Thoracic aorta (tissue), 2 donors: ENCODE data around the gene PARK7. TPM values are rescaled to one million over a fixed set of nuclear protein-coding genes. Genes with fewer than 3 reads are reported as not detected.

Source experiments
- ATAC-seq: fragments of 150-250 bp; one replicate; pipeline ENCODE4 v1.8.0; 2017; ENCODE audit warnings: low read depth; ENCODE audit not compliant: insufficient number of reproducible peaks, low FRiP score
- DNase-seq: peaks from one replicate; pipeline ENCODE4 v3.0.0-alpha.2; 2020; ENCODE audit warnings: low spot score
- H3K27ac ChIP-seq, 2 donors: fragments of 200-600 bp; sonication (generic); 1 replicate in 1 of 2; 2 replicates in 1 of 2; pipeline ENCODE4 v1.5.1; 2016; ENCODE audit warnings: mild to moderate bottlenecking in 2 of 2, moderate library complexity in 2 of 2
- H3K27me3 ChIP-seq: fragments of 200-600 bp; sonication (generic); replicated peaks from 2 replicates; pipeline ENCODE4 v1.6.0; 2016; ENCODE audit warnings: mild to moderate bottlenecking; ENCODE audit not compliant: insufficient read depth
- H3K36me3 ChIP-seq: fragments of 200-600 bp; sonication (generic); one replicate; pipeline ENCODE4 v1.5.1; 2016
- H3K4me1 ChIP-seq, 2 donors: fragments of 200-600 bp; sonication (generic); 1 replicate in 1 of 2; 2 replicates in 1 of 2; pipeline versions ENCODE4 v1.5.1 to v1.6.0; 2016; ENCODE audit warnings: low read depth in 2 of 2, mild to moderate bottlenecking in 1 of 2; ENCODE audit not compliant: control insufficient read depth in 1 of 2
- H3K4me3 ChIP-seq: fragments of 200-600 bp; sonication (generic); 2 replicates; pipeline ENCODE4 v1.5.1; 2016; ENCODE audit warnings: mild to moderate bottlenecking
- H3K9me3 ChIP-seq: fragments of 200-600 bp; sonication (generic); 2 replicates; pipeline ENCODE4 v1.5.1; 2016
- CTCF ChIP-seq: fragments of 200-600 bp; sonication (generic); IDR thresholded peaks from one replicate; pipeline ENCODE4 v1.5.1; 2019; ENCODE audit warnings: antibody characterized with exemption
- total RNA-seq, 2 donors: library from RNA; depleted of rRNA; stranded (reverse); fragments of >200 nt; gene quantifications; one replicate each; pipeline versions ENCODE4 v1.1.0 to v1.2.3, GENCODE V29; 2016

The PARK7 gene
- total RNA-seq, 2 donors from 2014 or later = 140 to 145 TPM

GRCh38 chr1:7984811-7985210 lies 23.3 kb downstream of the PARK7 start:
- no peak for ATAC-seq
- Histone ChIP-seq H3K9me3 (no peaks in the 10 kb centered on the region), H3K4me1 (peaks cover 3 to 17% of the 10 kb centered on the region in 2 donors), H3K4me3 (no peak overlapping the region), H3K27me3 (no peaks in the 10 kb centered on the region), H3K27ac (no peak overlapping the region), H3K36me3 (peaks cover 42% of the 10 kb centered on the region)
- no peak for TF ChIP-seq CTCF
- DNase-seq = no peak

- Histone ChIP-seq H3K4me1 (peaks cover 3 to 19% of the 10 kb centered on the region in 2 donors), H3K27ac (no peak overlapping the region), H3K4me3 (no peak overlapping the region), H3K36me3 (peaks cover 39% of the 10 kb centered on the region), H3K9me3 (no peaks in the 10 kb centered on the region), H3K27me3 (no peaks in the 10 kb centered on the region)
- no peak for ATAC-seq
- no peak for TF ChIP-seq CTCF
- no peak for DNase-seq
Measured at GRCh38 chr1:7985851-7986612, 24.5 kb downstream of the PARK7 start.

GRCh38 chr1:7987528-7987927 lies 26.0 kb downstream of the PARK7 start:
- H3K4me3 ChIP-seq = no peak overlapping the region
- DNase-seq (no peak), ATAC-seq (no peak)
- peaks cover 37% of the 10 kb centered on the region for H3K36me3 ChIP-seq
- no peak for TF ChIP-seq CTCF
- no peaks in the 10 kb centered on the region for H3K27me3 ChIP-seq
- no peaks in the 10 kb centered on the region for H3K9me3 ChIP-seq
- peaks cover under 1 to 13% of the 10 kb centered on the region in 2 donors for H3K4me1 ChIP-seq
- no peak overlapping the region for H3K27ac ChIP-seq

GRCh38 chr1:7988576-7988975 lies 27.1 kb downstream of the PARK7 start:
- Histone ChIP-seq H3K4me1 (peaks cover 0 to 10% of the 10 kb centered on the region in 2 donors), H3K9me3 (no peaks in the 10 kb centered on the region), H3K27me3 (no peaks in the 10 kb centered on the region), H3K27ac (no peak overlapping the region), H3K4me3 (no peak overlapping the region), H3K36me3 (peaks cover 29% of the 10 kb centered on the region)
- DNase-seq = no peak
- no peak for TF ChIP-seq CTCF
- ATAC-seq = no peak

- H3K27me3 ChIP-seq = no peaks in the 10 kb centered on the region
- no peaks in the 10 kb centered on the region for H3K9me3 ChIP-seq
- no peak overlapping the region for H3K27ac ChIP-seq
- H3K36me3 ChIP-seq = peaks cover 16% of the 10 kb centered on the region
- ATAC-seq (no peak), DNase-seq (no peak)
- no peak for TF ChIP-seq CTCF
- H3K4me1 ChIP-seq = peaks cover 0 to 10% of the 10 kb centered on the region in 2 donors
- no peak overlapping the region for H3K4me3 ChIP-seq
Measured at GRCh38 chr1:7989762-7990428, 28.4 kb downstream of the PARK7 start.
